Measurements from ENCODE around the gene HSPA8. TPM values are rescaled to one million over a fixed set of nuclear protein-coding genes. Genes with fewer than 3 reads are reported as not detected.

Gene HSPA8
- polyA plus RNA-seq, 1 of the 3 experiments (the other 2 are of a cell fraction): 2,088 TPM

GRCh38 chr11:123107945-123108495 is 46.1 kb upstream of the HSPA8 start:
- no peaks in the 10 kb centered on the region for H3K9me3 ChIP-seq
- CTCF ChIA-PET: interaction anchor here (0.6 to 20.4 kb wide), 10 partner anchors 10 to 368 kb away, joined by 3 to 437 read pairs (median 4); no protein-coding TSS in a partner anchor
- peaks cover 18% of the 10 kb centered on the region for H3F3A ChIP-seq (replicated peaks; ENCODE audit: insufficient read depth)
- no peak overlapping the region for H3K9ac ChIP-seq
- peaks cover 86% of the 10 kb centered on the region for H3K79me2 ChIP-seq (ENCODE audit: insufficient read depth)
- no peak overlapping the region for H3K4me3 ChIP-seq (ENCODE audit: low read depth in 2 of 2, low read length in 1 of 2)
- H2AFZ ChIP-seq (ENCODE audit: low read depth): no peak overlapping the region
- 93% methylated on average over 4 of the region's 4 CpGs for WGBS (ENCODE audit: low lambda C conversion rate)
- peaks cover 0 to 8% of the 10 kb centered on the region in 2 experiments for H3K36me3 ChIP-seq (replicated peaks in 1 of 2; ENCODE audit: control insufficient read depth in 1 of 2, insufficient read depth in 2 of 2, low read length in 1 of 2)
- H3K4me1 ChIP-seq (ENCODE audit: control insufficient read depth in 1 of 2, insufficient read depth in 2 of 2, low read depth in 1 of 2, low read length in 1 of 2): peaks cover 2 to 17% of the 10 kb centered on the region in 2 experiments; a peak in 3 of 4 replicates
- POLR2A ChIA-PET: no interaction called here
- no peak overlapping the region for H3K27ac ChIP-seq (ENCODE audit: low read depth in 2 of 2, low read length in 1 of 2)
- no peaks in the 10 kb centered on the region for H3K27me3 ChIP-seq (ENCODE audit: insufficient read depth)
- no peak for DNase-seq
- no peak overlapping the region for H3K4me2 ChIP-seq
- H4K20me1 ChIP-seq (ENCODE audit: insufficient read depth): no peaks in the 10 kb centered on the region; the same call in 1 of the 2 replicates
- no peak for TF ChIP-seq CHD2 (IDR thresholded peaks at IDR 0.05; ENCODE audit: low read length, partially characterized antibody)
- no peaks in the 10 kb centered on the region for H3K9me2 ChIP-seq

DNA sequence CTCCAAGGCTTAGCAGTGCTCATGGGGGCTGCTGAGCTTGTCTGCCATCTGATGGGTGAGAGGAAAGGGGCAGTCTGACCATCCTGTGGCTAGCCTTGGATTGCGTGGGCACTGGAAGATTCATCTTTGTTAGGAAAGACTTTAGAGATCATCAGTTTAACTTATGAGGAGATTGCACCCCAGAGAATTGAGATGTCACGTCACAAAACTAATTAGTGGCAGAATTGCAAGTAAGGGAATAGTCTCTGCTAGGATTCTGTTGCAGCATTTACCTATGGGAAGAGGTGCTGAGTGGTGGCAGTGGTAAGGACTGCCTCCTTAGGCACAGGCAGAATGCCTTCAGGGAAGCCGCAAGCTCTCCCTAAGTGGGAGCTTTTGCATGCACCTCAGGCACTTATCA is 42.8 kb upstream of the HSPA8 start:
- Histone ChIP-seq H3K4me3 (ENCODE audit: low read depth in 2 of 2, low read length in 1 of 2) (no peak overlapping the region), H3K9me2 (no peaks in the 10 kb centered on the region), H3K79me2 (ENCODE audit: insufficient read depth) (peaks cover 79% of the 10 kb centered on the region), H3K27me3 (ENCODE audit: insufficient read depth) (no peaks in the 10 kb centered on the region), H2AFZ (ENCODE audit: low read depth) (no peak overlapping the region), H3K9me3 (no peaks in the 10 kb centered on the region), H3K36me3 (replicated peaks in 1 of 2; ENCODE audit: control insufficient read depth in 1 of 2, insufficient read depth in 2 of 2, low read length in 1 of 2) (peaks cover 0 to 5% of the 10 kb centered on the region in 2 experiments), H3K9ac (no peak overlapping the region), H4K20me1 (ENCODE audit: insufficient read depth) (no peaks in the 10 kb centered on the region; the same call in 1 of the 2 replicates), H3K27ac (ENCODE audit: low read depth in 2 of 2, low read length in 1 of 2) (peak overlapping the region in 1 of 2 experiments; percentile 53; a peak in 1 of 4 replicates), H3K4me2 (no peak overlapping the region), H3F3A (replicated peaks; ENCODE audit: insufficient read depth) (peaks cover 20% of the 10 kb centered on the region), H3K4me1 (ENCODE audit: control insufficient read depth in 1 of 2, insufficient read depth in 2 of 2, low read depth in 1 of 2, low read length in 1 of 2) (peaks cover 8 to 16% of the 10 kb centered on the region in 2 experiments; a peak in 2 of 4 replicates)
- ChIA-PET POLR2A (no interaction called here), CTCF (interaction anchor here (1.2 to 20.4 kb wide), 9 partner anchors 9 to 374 kb away, joined by 3 to 437 read pairs (median 5); no protein-coding TSS in a partner anchor)
- no peak for DNase-seq
- TF ChIP-seq, protein P1, sequence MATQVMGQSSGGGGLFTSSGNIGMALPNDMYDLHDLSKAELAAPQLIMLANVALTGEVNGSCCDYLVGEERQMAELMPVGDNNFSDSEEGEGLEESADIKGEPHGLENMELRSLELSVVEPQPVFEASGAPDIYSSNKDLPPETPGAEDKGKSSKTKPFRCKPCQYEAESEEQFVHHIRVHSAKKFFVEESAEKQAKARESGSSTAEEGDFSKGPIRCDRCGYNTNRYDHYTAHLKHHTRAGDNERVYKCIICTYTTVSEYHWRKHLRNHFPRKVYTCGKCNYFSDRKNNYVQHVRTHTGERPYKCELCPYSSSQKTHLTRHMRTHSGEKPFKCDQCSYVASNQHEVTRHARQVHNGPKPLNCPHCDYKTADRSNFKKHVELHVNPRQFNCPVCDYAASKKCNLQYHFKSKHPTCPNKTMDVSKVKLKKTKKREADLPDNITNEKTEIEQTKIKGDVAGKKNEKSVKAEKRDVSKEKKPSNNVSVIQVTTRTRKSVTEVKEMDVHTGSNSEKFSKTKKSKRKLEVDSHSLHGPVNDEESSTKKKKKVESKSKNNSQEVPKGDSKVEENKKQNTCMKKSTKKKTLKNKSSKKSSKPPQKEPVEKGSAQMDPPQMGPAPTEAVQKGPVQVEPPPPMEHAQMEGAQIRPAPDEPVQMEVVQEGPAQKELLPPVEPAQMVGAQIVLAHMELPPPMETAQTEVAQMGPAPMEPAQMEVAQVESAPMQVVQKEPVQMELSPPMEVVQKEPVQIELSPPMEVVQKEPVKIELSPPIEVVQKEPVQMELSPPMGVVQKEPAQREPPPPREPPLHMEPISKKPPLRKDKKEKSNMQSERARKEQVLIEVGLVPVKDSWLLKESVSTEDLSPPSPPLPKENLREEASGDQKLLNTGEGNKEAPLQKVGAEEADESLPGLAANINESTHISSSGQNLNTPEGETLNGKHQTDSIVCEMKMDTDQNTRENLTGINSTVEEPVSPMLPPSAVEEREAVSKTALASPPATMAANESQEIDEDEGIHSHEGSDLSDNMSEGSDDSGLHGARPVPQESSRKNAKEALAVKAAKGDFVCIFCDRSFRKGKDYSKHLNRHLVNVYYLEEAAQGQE (IDR thresholded peaks at IDR 0.05; ENCODE audit: low read depth, low read length): no peak
- TF ChIP-seq GABPA (IDR thresholded peaks at IDR 0.05; ENCODE audit: low read depth) (no peak), RXRA (IDR thresholded peaks at IDR 0.05; ENCODE audit: borderline replicate concordance, low read depth) (no peak), TEAD4 (IDR thresholded peaks at IDR 0.05; ENCODE audit: borderline replicate concordance, insufficient read depth) (no peak), TAF1 (IDR thresholded peaks at IDR 0.05; ENCODE audit: borderline replicate concordance, low read depth, low read length) (no peak), PBX3 (IDR thresholded peaks at IDR 0.05) (no peak), FOXJ3 (CRISPR knock-in tag; IDR thresholded peaks at IDR 0.05) (no peak), SIN3A (IDR thresholded peaks at IDR 0.05; ENCODE audit: borderline replicate concordance, low read depth, low read length) (no peak), FOXM1 (IDR thresholded peaks at IDR 0.05; ENCODE audit: low read depth) (no peak), MXI1 (IDR thresholded peaks at IDR 0.05; ENCODE audit: low read depth, low read length) (no peak), CHD2 (IDR thresholded peaks at IDR 0.05; ENCODE audit: low read length, partially characterized antibody) (no peak)
- TF ChIP-seq, protein P2, sequence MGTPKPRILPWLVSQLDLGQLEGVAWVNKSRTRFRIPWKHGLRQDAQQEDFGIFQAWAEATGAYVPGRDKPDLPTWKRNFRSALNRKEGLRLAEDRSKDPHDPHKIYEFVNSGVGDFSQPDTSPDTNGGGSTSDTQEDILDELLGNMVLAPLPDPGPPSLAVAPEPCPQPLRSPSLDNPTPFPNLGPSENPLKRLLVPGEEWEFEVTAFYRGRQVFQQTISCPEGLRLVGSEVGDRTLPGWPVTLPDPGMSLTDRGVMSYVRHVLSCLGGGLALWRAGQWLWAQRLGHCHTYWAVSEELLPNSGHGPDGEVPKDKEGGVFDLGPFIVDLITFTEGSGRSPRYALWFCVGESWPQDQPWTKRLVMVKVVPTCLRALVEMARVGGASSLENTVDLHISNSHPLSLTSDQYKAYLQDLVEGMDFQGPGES (IDR thresholded peaks at IDR 0.05; ENCODE audit: low read depth, low read length): no peak
- WGBS (ENCODE audit: low lambda C conversion rate): 91% methylated on average over 2 of the region's 3 CpGs
